Endothelial cell of umbilical vein (primary cell): ENCODE measurements around the gene DTX2.
"Not testable (repeated sequence)": the region's sequence is repeated elsewhere in the genome, so short reads cannot be mapped to it uniquely, and the experiment has no call there.

Experiments used
- POLR2A ChIP-seq: IDR thresholded peaks from 2 replicates; pipeline ENCODE4 v1.6.1; 2012; ENCODE audit warnings: low read depth, mild to moderate bottlenecking, control low read depth, low read length
- POLR2AphosphoS5 ChIP-seq: IDR thresholded peaks from 2 replicates; pipeline ENCODE4 v1.6.1; 2012; ENCODE audit warnings: low read depth, mild to moderate bottlenecking, control low read depth, low read length, moderate library complexity; ENCODE audit not compliant: insufficient read depth

DNA sequence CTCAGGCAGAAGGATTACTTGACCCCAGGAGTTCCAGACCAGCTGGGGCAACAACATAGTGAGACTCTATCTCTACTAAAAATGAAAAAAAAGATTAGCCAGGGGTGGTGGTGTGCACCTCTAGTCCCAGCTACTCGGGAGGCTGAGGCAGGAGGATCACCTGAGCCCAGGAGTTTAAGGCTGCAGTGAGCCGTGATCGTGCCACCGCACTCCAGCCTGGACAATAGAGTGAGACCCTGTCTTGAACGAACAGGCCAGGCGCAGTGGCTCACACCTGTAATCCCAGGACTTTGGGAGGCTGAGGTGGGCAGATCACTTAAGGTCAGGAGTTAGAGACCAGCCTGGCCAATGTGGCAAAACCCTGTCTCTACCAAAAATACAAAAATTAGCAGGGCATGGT is 55.4 kb downstream of the DTX2 start:
- TF ChIP-seq POLR2A, POLR2AphosphoS5: not testable (repeated sequence)
